HEK293T (cell line): ENCODE results near the gene MCCD1.
"Not testable (repeated sequence)": the region's sequence is repeated elsewhere in the genome, so short reads cannot be mapped to it uniquely, and the experiment has no call there.

ENCODE experiments used
- CTCF ChIA-PET: fragments of 350-600 bp; formaldehyde crosslinking; extraction: SDS; loops from one replicate; lab custom pipeline; 2021; ENCODE audit warnings: antibody characterized with exemption, inconsistent platforms; lab: Yijun Ruan, JAX
- POLR2A ChIA-PET: fragments of 350-600 bp; formaldehyde crosslinking; extraction: SDS; loops from one replicate; lab custom pipeline; 2020; ENCODE audit warnings: antibody characterized with exemption, inconsistent platforms; lab: Yijun Ruan, JAX
- DNase-seq: peaks from one replicate; pipeline ENCODE4 v3.0.0; 2012; ENCODE audit warnings: mixed read lengths; ENCODE audit errors: extremely low spot score
- ARNT ChIP-seq: fragments of 450-650 bp; IDR thresholded peaks from 2 replicates; pipeline ENCODE4 v1.6.1; 2017; ENCODE audit warnings: mild to moderate bottlenecking
- BHLHE40 ChIP-seq: fragments of 450-650 bp; IDR thresholded peaks from 2 replicates; pipeline ENCODE4 v1.6.1; 2016; ENCODE audit warnings: mild to moderate bottlenecking, moderate library complexity, borderline replicate concordance
- CTBP1 ChIP-seq: fragments of 450-650 bp; IDR thresholded peaks from 2 replicates; pipeline ENCODE4 v1.6.1; 2016; ENCODE audit warnings: borderline replicate concordance
- ELF4 ChIP-seq: fragments of 450-650 bp; IDR thresholded peaks from 2 replicates; pipeline ENCODE4 v1.6.1; 2017; ENCODE audit warnings: antibody characterized with exemption
- FOXA1 ChIP-seq: fragments of 450-650 bp; IDR thresholded peaks from 2 replicates; pipeline ENCODE4 v1.6.1; 2016; ENCODE audit warnings: mild to moderate bottlenecking
- FOXK2 ChIP-seq: fragments of 450-650 bp; IDR thresholded peaks from 2 replicates; pipeline ENCODE4 v1.6.1; 2016; ENCODE audit warnings: mild to moderate bottlenecking
- FOXM1 ChIP-seq: fragments of 450-650 bp; IDR thresholded peaks from 2 replicates; pipeline ENCODE4 v1.6.1; 2017; ENCODE audit warnings: mild to moderate bottlenecking, borderline replicate concordance
- HDGF ChIP-seq: fragments of 450-650 bp; IDR thresholded peaks from 2 replicates; pipeline ENCODE4 v1.6.1; 2017; ENCODE audit warnings: antibody characterized with exemption, borderline replicate concordance
- L3MBTL2 ChIP-seq: fragments of 450-650 bp; conservative IDR thresholded peaks from 2 replicates; pipeline ENCODE4 v1.6.1; 2016; ENCODE audit warnings: mild to moderate bottlenecking
- LEF1 ChIP-seq: fragments of 450-650 bp; IDR thresholded peaks from 2 replicates; pipeline ENCODE4 v1.6.1; 2017; ENCODE audit warnings: mild to moderate bottlenecking, borderline replicate concordance
- NFRKB ChIP-seq: fragments of 450-650 bp; IDR thresholded peaks from 2 replicates; pipeline ENCODE4 v1.6.1; 2016; ENCODE audit warnings: mild to moderate bottlenecking, moderate library complexity
- SP1 ChIP-seq: fragments of 450-650 bp; IDR thresholded peaks from 2 replicates; pipeline ENCODE4 v1.6.1; 2017
- SUZ12 ChIP-seq: fragments of 450-650 bp; IDR thresholded peaks from 2 replicates; pipeline ENCODE4 v1.6.1; 2016; ENCODE audit warnings: mild to moderate bottlenecking
- TARDBP ChIP-seq: fragments of 450-650 bp; IDR thresholded peaks from 2 replicates; pipeline ENCODE4 v1.6.1; 2016
- ZNF384 ChIP-seq: fragments of 450-650 bp; IDR thresholded peaks from 2 replicates; pipeline ENCODE4 v1.6.1; 2016
- TF ChIP-seq, protein P1 (sequence below): fragments of 450-650 bp; IDR thresholded peaks from 2 replicates; pipeline ENCODE4 v1.6.1; 2016

The MCCD1 gene

DNA sequence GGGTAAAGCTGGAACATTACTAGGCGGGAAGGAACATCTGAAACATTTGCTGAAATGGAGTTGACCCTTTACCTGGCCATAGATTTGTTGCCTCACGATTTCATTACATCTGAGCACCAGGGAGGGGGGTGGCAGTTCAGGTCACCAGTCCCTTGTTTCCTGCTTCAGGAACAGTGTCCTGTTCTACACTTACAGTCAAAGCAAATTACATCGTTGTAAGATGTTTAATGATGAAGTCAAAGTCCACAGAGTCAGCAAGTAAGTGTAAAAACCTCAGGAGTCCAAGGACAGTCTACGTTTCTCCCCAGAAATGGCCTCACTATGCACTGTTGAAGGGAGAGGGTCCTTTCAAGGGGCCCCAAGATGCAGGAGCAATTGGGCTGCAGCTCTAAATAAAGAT lies 39.7 kb upstream of the MCCD1 start:
- CTCF ChIA-PET, result no interaction called here

DNA sequence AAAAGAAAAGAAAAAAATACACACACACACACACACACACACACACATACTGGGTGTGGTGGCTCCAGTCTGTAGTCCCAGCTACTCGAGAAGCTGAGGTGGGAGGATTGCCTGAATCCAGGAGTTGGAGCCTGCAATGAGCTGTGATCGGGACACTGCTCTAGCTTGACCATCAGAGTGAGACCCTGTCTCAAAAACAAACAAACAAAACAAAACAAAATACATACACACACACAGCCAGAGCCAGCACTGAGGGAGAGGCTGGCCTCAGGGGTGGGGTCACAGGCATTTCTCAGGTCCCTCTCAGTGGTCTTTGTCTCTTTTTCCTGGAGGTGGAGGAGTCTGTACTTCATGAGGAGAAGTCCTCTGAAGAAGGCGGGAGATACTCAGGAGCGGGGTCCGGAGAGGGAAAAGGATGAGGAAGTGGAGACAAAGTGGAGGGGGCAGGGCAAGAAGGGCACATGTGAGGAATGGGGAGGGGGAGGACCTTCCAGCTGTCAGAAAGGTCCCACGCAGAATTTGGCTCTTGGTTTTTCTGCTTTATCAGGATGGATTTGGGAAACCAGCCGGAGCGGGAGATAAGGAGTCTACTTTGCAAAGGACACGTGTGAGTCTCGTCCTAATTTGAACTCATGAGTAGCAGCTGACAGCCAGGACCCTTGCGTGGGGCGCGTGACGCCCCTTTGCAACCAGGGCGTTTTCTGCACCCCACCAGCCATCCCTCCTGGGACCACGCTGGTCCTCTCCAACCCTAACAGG lies 38.5 kb upstream of the MCCD1 start:
- TF ChIP-seq HDGF (no peak), FOXK2 (no peak), CTBP1 (no peak), ELF4 (no peak), ZNF384 (no peak), SP1 (no peak), ARNT (no peak), BHLHE40 (no peak), TARDBP (no peak), SUZ12 (no peak), L3MBTL2 (no peak), FOXA1 (no peak), NFRKB (no peak), LEF1 (no peak), FOXM1 (no peak)
- TF ChIP-seq, protein P1, sequence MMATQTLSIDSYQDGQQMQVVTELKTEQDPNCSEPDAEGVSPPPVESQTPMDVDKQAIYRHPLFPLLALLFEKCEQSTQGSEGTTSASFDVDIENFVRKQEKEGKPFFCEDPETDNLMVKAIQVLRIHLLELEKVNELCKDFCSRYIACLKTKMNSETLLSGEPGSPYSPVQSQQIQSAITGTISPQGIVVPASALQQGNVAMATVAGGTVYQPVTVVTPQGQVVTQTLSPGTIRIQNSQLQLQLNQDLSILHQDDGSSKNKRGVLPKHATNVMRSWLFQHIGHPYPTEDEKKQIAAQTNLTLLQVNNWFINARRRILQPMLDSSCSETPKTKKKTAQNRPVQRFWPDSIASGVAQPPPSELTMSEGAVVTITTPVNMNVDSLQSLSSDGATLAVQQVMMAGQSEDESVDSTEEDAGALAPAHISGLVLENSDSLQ, result no peak
- no peak for DNase-seq
- CTCF ChIA-PET, result interaction anchor here (0.6 kb wide), 1 partner anchor 293 kb away, joined by 3 read pairs; no protein-coding TSS in a partner anchor
- POLR2A ChIA-PET, result no interaction called here

More for the DNA sequence above, 39.7 kb upstream of the MCCD1 start:
- no peak for DNase-seq
- POLR2A ChIA-PET, result no interaction called here
- TF ChIP-seq, protein P1, result no peak
- TF ChIP-seq ELF4 (no peak), SP1 (no peak), ARNT (no peak), FOXM1 (no peak), LEF1 (no peak), L3MBTL2 (no peak), NFRKB (no peak), HDGF (no peak), SUZ12 (no peak), FOXA1 (no peak), CTBP1 (no peak), TARDBP (no peak), BHLHE40 (no peak)

DNA sequence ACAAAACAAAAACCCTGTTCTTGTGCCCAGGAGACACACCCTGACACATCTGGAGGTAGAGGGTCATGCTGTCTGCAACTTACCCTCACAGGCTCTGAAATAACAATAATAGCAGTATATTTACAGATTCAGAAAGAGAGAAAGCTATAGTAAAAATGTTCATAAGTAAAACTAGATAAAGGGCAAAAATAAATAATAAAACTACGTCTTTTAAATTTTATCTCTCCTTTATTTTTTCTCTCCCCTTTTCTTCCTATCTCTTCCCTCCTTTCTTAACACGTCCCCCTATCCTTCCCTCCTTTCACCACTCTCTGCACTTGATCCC lies 35.2 kb upstream of the MCCD1 start:
- CTCF ChIA-PET, result interaction anchor here (1.4 to 1.7 kb wide), 3 partner anchors 53 to 105 kb away, joined by 5 to 8 read pairs (median 5); partner anchors contain the start of gene ATP6V1G2
- POLR2A ChIA-PET, result interaction anchor here (5.2 kb wide), 1 partner anchor 48 kb away, joined by 74 read pairs; the partner anchor contains the start of gene DDX39B
- DNase-seq, result not testable (repeated sequence)

DNA sequence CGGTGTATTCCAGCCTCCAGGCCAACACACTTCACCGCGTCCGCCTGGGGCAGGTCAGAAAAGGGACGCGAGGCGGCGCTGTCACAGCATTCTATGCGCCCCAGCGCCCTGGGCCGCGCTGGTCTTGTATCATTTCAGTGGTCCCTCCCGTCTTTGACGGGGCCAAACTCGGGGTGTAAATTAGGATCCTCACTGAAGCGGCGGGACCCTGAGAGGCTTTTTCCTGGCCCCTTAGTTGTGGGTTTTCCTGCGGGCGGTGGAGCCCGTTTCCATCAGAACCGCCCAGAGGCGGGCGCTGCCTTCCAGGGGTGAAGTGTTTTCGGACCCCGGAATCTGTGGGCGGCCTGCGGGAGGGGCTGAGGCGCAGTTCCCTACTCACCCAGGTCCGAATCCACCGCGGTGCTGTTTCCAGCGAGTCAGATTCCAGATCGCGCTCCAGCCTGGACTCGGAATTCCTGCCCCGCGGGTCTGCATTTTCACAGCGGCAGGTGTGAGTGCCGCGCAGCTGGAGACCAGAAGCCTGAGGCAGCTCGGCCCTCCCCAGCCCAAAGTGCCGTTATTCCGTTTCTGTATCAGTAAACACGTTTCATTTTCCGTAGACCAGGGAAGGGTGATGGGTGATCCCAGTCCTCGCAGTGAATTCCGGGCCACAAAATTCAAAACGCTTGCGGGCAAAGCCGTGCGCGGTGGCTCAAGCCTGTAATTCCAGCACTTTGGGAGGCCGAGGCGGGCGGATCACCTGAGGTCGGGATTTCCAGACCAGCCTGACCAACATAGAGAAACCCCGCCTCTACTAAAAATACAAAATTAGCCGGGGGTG lies 34.7 kb upstream of the MCCD1 start:
- CTCF ChIA-PET, result interaction anchor here (0.7 to 1.5 kb wide), 4 partner anchors 23 to 105 kb away, joined by 4 to 6 read pairs (median 5); partner anchors contain the start of gene ATP6V1G2
- TF ChIP-seq FOXK2, result no peak
- no peak for TF ChIP-seq CTBP1
- no peak for TF ChIP-seq SUZ12
- TF ChIP-seq HDGF, result no peak
- no peak for TF ChIP-seq FOXM1
- TF ChIP-seq, protein P1, result no peak
- no peak for TF ChIP-seq ZNF384
- no peak for TF ChIP-seq L3MBTL2
- no peak for TF ChIP-seq BHLHE40
- no peak for TF ChIP-seq ARNT
- TF ChIP-seq FOXA1, result no peak
- no peak for TF ChIP-seq ELF4
- TF ChIP-seq LEF1, result no peak
- TF ChIP-seq NFRKB, result no peak
- peak; percentile 72 for DNase-seq
- POLR2A ChIA-PET, result interaction anchor here (0.9 to 5.2 kb wide), 8 partner anchors 36 to 104 kb away, joined by 3 to 74 read pairs (median 6); partner anchors contain the start of genes ATP6V1G2, DDX39B and NFKBIL1

DNA sequence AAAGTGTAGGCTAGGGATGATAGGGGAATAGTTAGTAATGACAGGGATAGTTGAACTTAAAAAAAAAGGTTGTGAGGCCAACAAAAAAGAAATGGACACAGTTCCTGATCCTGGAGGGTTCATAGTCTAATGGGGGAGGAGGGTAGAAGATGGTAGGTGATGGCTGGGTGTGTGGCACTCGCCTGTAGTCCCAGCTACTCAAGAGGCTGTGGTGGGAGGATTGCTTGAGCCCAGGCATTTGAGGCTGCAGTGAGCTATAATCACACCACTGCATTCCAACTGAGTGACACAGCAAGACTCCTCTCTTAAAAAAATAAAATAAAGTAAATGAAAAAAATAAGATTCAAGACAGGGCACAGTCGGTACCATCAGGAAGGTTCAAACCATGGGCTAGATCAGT lies 33.2 kb upstream of the MCCD1 start:
- ChIA-PET POLR2A (interaction anchor here (0.7 to 5.2 kb wide), 7 partner anchors 34 to 103 kb away, joined by 3 to 74 read pairs (median 6); partner anchors contain the start of genes ATP6V1G2, DDX39B and NFKBIL1), CTCF (interaction anchor here (0.9 to 1.4 kb wide), 3 partner anchors 85 to 103 kb away, joined by 3 to 5 read pairs (median 4); no protein-coding TSS in a partner anchor)
- no peak for DNase-seq
- TF ChIP-seq ELF4 (no peak), LEF1 (no peak), CTBP1 (no peak), ZNF384 (no peak), HDGF (no peak), L3MBTL2 (no peak), ARNT (no peak), FOXK2 (no peak), FOXM1 (no peak), SP1 (no peak), BHLHE40 (no peak)
- TF ChIP-seq, protein P1, result no peak

DNA sequence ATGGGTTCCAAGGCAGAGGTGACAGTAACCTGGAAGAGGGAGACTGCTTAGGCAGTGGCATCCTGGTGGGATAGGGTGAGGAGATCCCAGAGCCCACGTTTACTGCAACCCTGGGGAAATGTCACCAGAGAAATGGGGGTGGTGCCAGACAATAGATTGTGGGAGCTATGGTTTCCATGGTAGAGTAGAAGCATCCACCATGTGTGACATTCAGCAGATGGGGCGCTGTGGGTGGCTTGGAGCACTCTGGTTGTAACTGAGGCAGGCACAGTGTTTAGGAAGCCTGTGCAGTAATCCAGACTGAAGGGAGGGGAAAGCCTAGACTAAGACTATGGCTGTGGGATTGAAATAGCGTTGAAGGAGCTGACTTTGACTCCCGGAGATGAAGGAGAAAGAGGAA lies 31.9 kb upstream of the MCCD1 start:
- POLR2A ChIA-PET, result interaction anchor here (1.5 to 5.2 kb wide), 2 partner anchors 33 to 45 kb away, joined by 6 to 74 read pairs; partner anchors contain the start of gene DDX39B
- DNase-seq, CTCF ChIA-PET: not testable (repeated sequence)
